ENCODE measurements around the gene NECTIN2.

- no peak for TF ChIP-seq CTCF (IDR thresholded peaks at IDR 0.05)
- no peak for TF ChIP-seq EP300 (IDR thresholded peaks at IDR 0.05)
Measured at GRCh38 chr19:44876930-44877535, 30.9 kb downstream of the NECTIN2 start.

All from tibial nerve (tissue), 4 donors.